SU-DHL-6 (cell line): ENCODE measurements around the gene BAIAP3.

Source experiments
- H2AFZ ChIP-seq: fragments of 200-600 bp; sonication (generic); 2 replicates; pipeline ENCODE4 v1.6.1; 2014; ENCODE audit warnings: low read depth, mild to moderate bottlenecking, moderate library complexity, mixed read lengths, antibody characterized with exemption, low read length; ENCODE audit not compliant: severe bottlenecking
- H3F3A ChIP-seq: fragments of 200-600 bp; shearing (Covaris generic); 2 replicates; pipeline ENCODE4 v1.6.0; 2016; ENCODE audit warnings: antibody characterized with exemption, mild to moderate bottlenecking; ENCODE audit not compliant: insufficient read depth
- H3K27ac ChIP-seq: fragments of 200-600 bp; sonication (generic); 2 replicates; pipeline ENCODE4 v1.5.1; 2016; ENCODE audit warnings: low read depth, mild to moderate bottlenecking, low read length, moderate library complexity, mixed read lengths
- H3K27me3 ChIP-seq: fragments of 200-600 bp; sonication (generic), shearing (Covaris generic); 2 replicates; pipeline ENCODE4 v1.6.0; 2014; ENCODE audit warnings: mild to moderate bottlenecking, low read length
- H3K36me3 ChIP-seq: fragments of 200-600 bp; sonication (generic); 2 replicates; pipeline ENCODE4 v1.6.1; 2014; ENCODE audit warnings: mild to moderate bottlenecking, low read length, mixed read lengths
- H3K4me2 ChIP-seq: fragments of 300-600, 200-600 bp; shearing (Covaris generic), sonication (generic); 2 replicates; pipeline ENCODE4 v1.6.0; 2014; ENCODE audit warnings: low read length, low read depth, mild to moderate bottlenecking; ENCODE audit not compliant: poor library complexity, severe bottlenecking
- H3K4me3 ChIP-seq: fragments of 200-600 bp; sonication (generic); 2 replicates; pipeline ENCODE4 v1.5.1; 2014; ENCODE audit warnings: antibody characterized with exemption, low read length, mild to moderate bottlenecking, mixed read lengths; ENCODE audit not compliant: insufficient read depth, poor library complexity, severe bottlenecking
- H3K79me2 ChIP-seq: fragments of 200-600 bp; sonication (generic); 2 replicates; pipeline ENCODE4 v1.6.1; 2014; ENCODE audit warnings: mild to moderate bottlenecking, low read length, moderate library complexity; ENCODE audit not compliant: insufficient read depth
- H3K9ac ChIP-seq: fragments of 200-600 bp; sonication (generic); 2 replicates; pipeline ENCODE4 v1.7.0; 2014; ENCODE audit warnings: mild to moderate bottlenecking, low read length
- H3K9me2 ChIP-seq: fragments of 200-600 bp; sonication (generic); replicated peaks from 2 replicates; pipeline ENCODE4 v1.6.1; 2014; ENCODE audit warnings: low read length; ENCODE audit not compliant: insufficient read depth
- H3K9me3 ChIP-seq: fragments of 200-600 bp; sonication (generic); 2 replicates; pipeline ENCODE4 v1.6.1; 2014; ENCODE audit warnings: low read length, mixed read lengths; ENCODE audit not compliant: insufficient read depth
- H4K20me1 ChIP-seq: fragments of 200-600 bp; sonication (generic); 2 replicates; pipeline ENCODE4 v1.6.1; 2014; ENCODE audit warnings: low read depth, mild to moderate bottlenecking, antibody characterized with exemption, low read length, moderate library complexity, mixed read lengths
- EZH2phosphoT487 ChIP-seq: fragments of 200-600 bp; sonication (generic), shearing (Covaris generic); conservative IDR thresholded peaks from 2 replicates; pipeline ENCODE4 v1.6.1; 2018; ENCODE audit warnings: mild to moderate bottlenecking, antibody characterized with exemption, low read length, moderate library complexity, mixed read lengths
- TF ChIP-seq, protein P1 (sequence below): fragments of 200-600 bp; sonication (generic); IDR thresholded peaks from one replicate; pipeline ENCODE4 v1.5.1; 2017; ENCODE audit warnings: antibody characterized with exemption, mild to moderate bottlenecking, low read length, moderate library complexity; ENCODE audit not compliant: insufficient read depth, poor library complexity, severe bottlenecking

BAIAP3 gene

DNA sequence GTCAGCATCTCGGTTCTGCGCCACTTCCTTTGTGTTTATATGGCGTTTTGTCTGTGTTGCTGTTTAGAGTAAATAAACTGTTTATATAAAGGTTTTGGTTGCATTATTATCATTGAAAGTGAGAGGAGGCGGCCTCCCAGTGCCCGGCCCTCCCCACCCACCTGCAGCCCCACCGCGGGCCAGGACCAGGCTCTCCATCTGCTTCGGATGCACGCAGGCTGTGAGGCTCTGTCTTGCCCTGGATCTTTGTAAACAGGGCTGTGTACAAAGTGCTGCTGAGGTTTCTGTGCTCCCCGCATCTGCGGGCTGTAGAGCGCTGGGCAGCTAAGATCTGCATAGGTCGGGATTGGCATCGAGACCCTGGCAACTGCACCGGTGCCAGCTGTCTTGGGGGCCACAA lies 8.2 kb upstream of the BAIAP3 start:
- H2AFZ ChIP-seq = no peak overlapping the region
- H3K4me2 ChIP-seq = no peak overlapping the region
- no peaks in the 10 kb centered on the region for H3K9me3 ChIP-seq
- no peak for TF ChIP-seq EZH2phosphoT487
- TF ChIP-seq, protein P1, sequence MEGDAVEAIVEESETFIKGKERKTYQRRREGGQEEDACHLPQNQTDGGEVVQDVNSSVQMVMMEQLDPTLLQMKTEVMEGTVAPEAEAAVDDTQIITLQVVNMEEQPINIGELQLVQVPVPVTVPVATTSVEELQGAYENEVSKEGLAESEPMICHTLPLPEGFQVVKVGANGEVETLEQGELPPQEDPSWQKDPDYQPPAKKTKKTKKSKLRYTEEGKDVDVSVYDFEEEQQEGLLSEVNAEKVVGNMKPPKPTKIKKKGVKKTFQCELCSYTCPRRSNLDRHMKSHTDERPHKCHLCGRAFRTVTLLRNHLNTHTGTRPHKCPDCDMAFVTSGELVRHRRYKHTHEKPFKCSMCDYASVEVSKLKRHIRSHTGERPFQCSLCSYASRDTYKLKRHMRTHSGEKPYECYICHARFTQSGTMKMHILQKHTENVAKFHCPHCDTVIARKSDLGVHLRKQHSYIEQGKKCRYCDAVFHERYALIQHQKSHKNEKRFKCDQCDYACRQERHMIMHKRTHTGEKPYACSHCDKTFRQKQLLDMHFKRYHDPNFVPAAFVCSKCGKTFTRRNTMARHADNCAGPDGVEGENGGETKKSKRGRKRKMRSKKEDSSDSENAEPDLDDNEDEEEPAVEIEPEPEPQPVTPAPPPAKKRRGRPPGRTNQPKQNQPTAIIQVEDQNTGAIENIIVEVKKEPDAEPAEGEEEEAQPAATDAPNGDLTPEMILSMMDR = no peak
- H3K27ac ChIP-seq = no peak overlapping the region
- no peak overlapping the region for H3K9ac ChIP-seq
- no peaks in the 10 kb centered on the region for H3K9me2 ChIP-seq
- H3K36me3 ChIP-seq = no peaks in the 10 kb centered on the region
- no peaks in the 10 kb centered on the region for H4K20me1 ChIP-seq
- H3K79me2 ChIP-seq = no peaks in the 10 kb centered on the region
- H3K4me3 ChIP-seq = no peak overlapping the region
- H3K27me3 ChIP-seq = no peaks in the 10 kb centered on the region
- H3F3A ChIP-seq = 0 out of 2 replicates have a peak, but pooled peaks cover 4% of the 10 kb centered on the region

DNA sequence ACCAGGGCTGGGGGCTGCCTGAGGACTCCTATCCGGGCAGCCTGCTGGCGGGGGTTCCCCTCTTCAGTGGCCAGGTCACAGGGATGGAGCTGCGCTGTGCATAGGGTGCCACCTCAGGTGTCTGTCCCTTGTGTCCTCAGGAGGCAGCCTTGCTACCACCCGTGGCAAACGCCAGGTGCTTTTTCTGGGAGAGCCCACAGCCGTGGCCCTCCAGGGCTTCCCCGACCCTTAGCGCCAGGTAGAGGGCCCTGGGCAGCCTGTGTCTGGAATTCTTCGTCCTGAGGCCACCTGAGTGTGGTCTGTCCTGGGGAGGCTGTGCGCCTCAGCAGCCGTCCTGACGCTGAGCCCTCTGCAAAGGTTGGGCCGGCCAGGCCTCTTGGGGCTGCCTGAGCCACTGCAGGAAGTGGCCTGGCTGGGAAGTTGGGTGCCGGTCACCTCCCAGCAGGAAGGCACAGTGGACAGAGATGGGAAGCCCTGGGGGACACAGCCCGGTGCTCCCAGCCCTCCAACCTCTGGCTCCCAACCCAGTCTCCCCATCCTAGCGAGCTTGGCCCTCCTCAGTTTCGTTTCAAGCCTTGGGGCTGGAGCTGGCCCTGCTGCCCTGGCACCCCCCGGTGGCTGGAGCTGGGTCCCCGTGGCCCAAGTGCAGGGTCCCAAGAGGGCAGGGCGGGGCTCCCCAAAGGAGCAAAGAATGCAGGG lies 7.6 kb upstream of the BAIAP3 start:
- H3K9me2 ChIP-seq = no peaks in the 10 kb centered on the region
- H3K9ac ChIP-seq = no peak overlapping the region
- H3K9me3 ChIP-seq = no peaks in the 10 kb centered on the region
- H3F3A ChIP-seq = 0 out of 2 replicates have a peak, but pooled peaks cover 4% of the 10 kb centered on the region
- no peaks in the 10 kb centered on the region for H3K79me2 ChIP-seq
- H3K4me2 ChIP-seq = no peak overlapping the region
- H4K20me1 ChIP-seq = no peaks in the 10 kb centered on the region
- no peaks in the 10 kb centered on the region for H3K27me3 ChIP-seq
- no peak overlapping the region for H2AFZ ChIP-seq
- TF ChIP-seq, protein P1 = no peak
- TF ChIP-seq EZH2phosphoT487 = no peak
- no peak overlapping the region for H3K4me3 ChIP-seq
- H3K36me3 ChIP-seq = no peaks in the 10 kb centered on the region
- H3K27ac ChIP-seq = no peak overlapping the region

DNA sequence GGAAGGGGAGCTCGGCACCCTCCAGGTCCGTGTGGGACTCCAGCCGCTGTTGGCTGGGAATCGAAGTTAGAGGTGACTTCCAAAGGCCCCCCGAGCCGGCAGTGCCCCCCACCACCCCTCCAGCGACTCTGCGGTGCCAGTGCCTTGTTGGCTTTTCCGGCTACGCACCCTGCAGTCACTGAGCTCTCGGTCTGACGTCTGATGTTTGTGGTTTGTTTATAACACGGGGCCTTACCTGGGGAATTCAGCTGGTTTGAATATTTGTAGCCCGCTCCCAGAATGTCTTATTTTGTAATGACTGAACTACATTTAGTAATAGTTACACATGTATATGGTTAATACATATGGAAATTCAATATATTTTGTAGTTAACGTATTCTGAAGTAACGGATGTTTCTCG lies 7.1 kb upstream of the BAIAP3 start:
- H3F3A ChIP-seq = 0 out of 2 replicates have a peak, but pooled peaks cover 4% of the 10 kb centered on the region
- H3K27ac ChIP-seq = no peak overlapping the region
- no peaks in the 10 kb centered on the region for H3K27me3 ChIP-seq
- H3K79me2 ChIP-seq = no peaks in the 10 kb centered on the region
- TF ChIP-seq, protein P1 = no peak
- no peak for TF ChIP-seq EZH2phosphoT487
- no peak overlapping the region for H3K9ac ChIP-seq
- H4K20me1 ChIP-seq = no peaks in the 10 kb centered on the region
- H3K9me2 ChIP-seq = no peaks in the 10 kb centered on the region
- no peaks in the 10 kb centered on the region for H3K36me3 ChIP-seq
- no peaks in the 10 kb centered on the region for H3K9me3 ChIP-seq
- H2AFZ ChIP-seq = no peak overlapping the region
- no peak overlapping the region for H3K4me3 ChIP-seq
- no peak overlapping the region for H3K4me2 ChIP-seq
